OCI-LY7 (cell line): ENCODE measurements around the gene CPNE1. TPM values are rescaled to one million over a fixed set of nuclear protein-coding genes. Genes with fewer than 3 reads are reported as not detected.

ENCODE experiments used
- BruUV-seq: library from RNA; stranded (reverse); fragments of 400-500 nt; replicated peaks from 2 replicates; lab custom pipeline; 2021; lab: Mats Ljungman, UMichigan
- CTCF ChIA-PET: fragments of 300-600 bp; sonication (Branson Sonifier 250); formaldehyde crosslinking; loops from one replicate; lab custom pipeline; 2022; ENCODE audit warnings: antibody characterized with exemption; ENCODE audit not compliant: unreplicated experiment; lab: Charles Lee
- POLR2A ChIA-PET: fragments of 300-600 bp; sonication (Branson Sonifier 250); formaldehyde crosslinking; loops from one replicate; lab custom pipeline; 2022; ENCODE audit warnings: antibody characterized with exemption; lab: Charles Lee
- DNase-seq: peaks from one replicate; pipeline ENCODE4 v3.0.0-alpha.2; 2015; ENCODE audit warnings: low spot score
- H2AFZ ChIP-seq: fragments of 200-600 bp; sonication (generic), shearing (Covaris generic); 2 replicates; pipeline ENCODE4 v1.6.1; 2014; ENCODE audit warnings: mild to moderate bottlenecking, antibody characterized with exemption, low read length, moderate library complexity
- H3K27ac ChIP-seq: fragments of 200-600 bp; sonication (generic); 2 replicates; pipeline ENCODE4 v1.5.1; 2014; ENCODE audit warnings: mixed run types, low read depth, mild to moderate bottlenecking, moderate library complexity, low read length, inconsistent platforms; ENCODE audit not compliant: poor library complexity, severe bottlenecking
- H3K36me3 ChIP-seq: fragments of 200-600 bp; sonication (generic); 2 replicates; pipeline ENCODE4 v1.6.1; 2014; ENCODE audit warnings: mild to moderate bottlenecking, antibody characterized with exemption, low read length, moderate library complexity, mixed read lengths; ENCODE audit not compliant: insufficient read depth
- H3K4me1 ChIP-seq: fragments of 200-600 bp; sonication (generic); 2 replicates; pipeline ENCODE4 v1.5.1; 2014; ENCODE audit warnings: mild to moderate bottlenecking, low read length; ENCODE audit not compliant: insufficient read depth, poor library complexity, severe bottlenecking
- H3K4me2 ChIP-seq: fragments of 200-600 bp; sonication (generic); 2 replicates; pipeline ENCODE4 v1.6.1; 2014; ENCODE audit warnings: mild to moderate bottlenecking, low read length
- H3K4me3 ChIP-seq: fragments of 200-600 bp; sonication (generic); 2 replicates; pipeline ENCODE4 v1.5.1; 2014; ENCODE audit warnings: mild to moderate bottlenecking, low read depth, low read length; ENCODE audit not compliant: poor library complexity, severe bottlenecking
- H3K79me2 ChIP-seq: fragments of 200-600 bp; sonication (generic); 2 replicates; pipeline ENCODE4 v1.6.1; 2016; ENCODE audit warnings: low read depth, mild to moderate bottlenecking, low read length, moderate library complexity, mixed read lengths; ENCODE audit not compliant: insufficient read depth
- H3K9me2 ChIP-seq: fragments of 200-600 bp; sonication (generic); 2 replicates; pipeline ENCODE4 v1.6.1; 2016; ENCODE audit warnings: mild to moderate bottlenecking, low read length, mixed read lengths; ENCODE audit not compliant: insufficient read depth
- H3K9me3 ChIP-seq: fragments of 200-600 bp; sonication (generic); 2 replicates; pipeline ENCODE4 v1.6.1; 2014; ENCODE audit warnings: mild to moderate bottlenecking, mixed run types, low read length, mixed read lengths
- H4K20me1 ChIP-seq: fragments of 200-600 bp; sonication (generic); 2 replicates; pipeline ENCODE4 v1.6.1; 2014; ENCODE audit warnings: mild to moderate bottlenecking, antibody characterized with exemption, low read length, moderate library complexity, mixed read lengths; ENCODE audit not compliant: insufficient read depth
- CTCF ChIP-seq: fragments of 200-600 bp; sonication (generic); conservative IDR thresholded peaks from 2 replicates; pipeline ENCODE4 v1.5.1; 2014; ENCODE audit warnings: mild to moderate bottlenecking, antibody characterized with exemption, low read length, moderate library complexity, mixed read lengths
- EZH2phosphoT487 ChIP-seq: fragments of 200-600 bp; sonication (generic); IDR thresholded peaks from 2 replicates; pipeline ENCODE4 v1.6.1; 2018; ENCODE audit warnings: low read depth, borderline replicate concordance, mild to moderate bottlenecking, mixed run types, antibody characterized with exemption, low read length, moderate library complexity, mixed read lengths
- intact Hi-C: fragments of 100-400 bp; cut with micrococcal nuclease; formaldehyde crosslinking; loops from one replicate; pipeline ENCODE4 v1.10.0; 2022; ENCODE audit not compliant: unreplicated experiment
- total RNA-seq, 2 experiments: library from RNA; depleted of rRNA in 1 of 2; stranded (reverse); fragments of >200 nt in 1 of 2; shearing (Covaris generic) in 1 of 2; gene quantifications; 2 replicates each; pipeline ENCODE4 v1.2.3, GENCODE V29; 2014 to 2022

Gene CPNE1
- total RNA-seq, 2 experiments from 2014 or later, result 83.3 to 202 TPM

DNA sequence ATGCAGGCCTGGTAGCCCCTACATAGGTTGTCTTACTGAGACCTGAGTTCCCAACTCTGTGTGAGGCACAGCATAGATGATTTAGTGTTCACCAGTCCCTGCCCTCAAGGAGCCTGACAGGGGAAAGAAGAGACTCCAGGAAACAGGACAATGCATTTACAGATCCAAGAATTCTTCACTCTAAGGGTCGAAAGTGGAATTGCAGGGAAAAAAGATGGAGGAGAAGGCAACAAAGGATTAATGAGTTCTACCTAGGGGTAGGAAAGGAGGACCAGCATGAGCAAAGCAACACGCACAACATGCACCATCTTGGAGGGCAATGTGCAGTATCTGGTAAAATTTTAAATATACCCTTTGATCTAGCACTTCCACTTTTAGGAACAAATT, 43.1 kb downstream of the CPNE1 start:
- ChIA-PET CTCF (no interaction called here), POLR2A (no interaction called here)
- no peak for DNase-seq
- intact Hi-C loops, result loop anchor here (5.0 kb wide), 1 partner anchor 261 kb away; no protein-coding TSS in a partner anchor
- TSS peak; percentile 21 for BruUV-seq
- Histone ChIP-seq H3K9me3 (no peaks in the 10 kb centered on the region), H3K36me3 (peaks cover 47% of the 10 kb centered on the region), H2AFZ (no peak overlapping the region), H3K4me3 (no peak overlapping the region), H3K9me2 (no peaks in the 10 kb centered on the region), H4K20me1 (no peaks in the 10 kb centered on the region), H3K4me1 (peaks cover 20% of the 10 kb centered on the region), H3K4me2 (no peak overlapping the region), H3K27ac (no peak overlapping the region), H3K79me2 (peaks cover 15% of the 10 kb centered on the region; the same call in 1 of the 2 replicates)
- no peak for TF ChIP-seq EZH2phosphoT487
- TF ChIP-seq CTCF, result 0 out of 2 replicates have a peak, but pooled peaks have one; percentile 12

- Histone ChIP-seq H3K27ac (no peak overlapping the region), H3K79me2 (peaks cover 15% of the 10 kb centered on the region; the same call in 1 of the 2 replicates), H3K36me3 (peaks cover 42% of the 10 kb centered on the region), H3K9me2 (no peaks in the 10 kb centered on the region), H3K4me2 (peak overlapping the region; percentile 15; the same call in 1 of the 2 replicates), H3K4me3 (no peak overlapping the region), H3K4me1 (peaks cover 21% of the 10 kb centered on the region), H3K9me3 (no peaks in the 10 kb centered on the region), H2AFZ (no peak overlapping the region), H4K20me1 (no peaks in the 10 kb centered on the region)
- no peak for DNase-seq
- no TSS peak for BruUV-seq
- ChIA-PET CTCF (no interaction called here), POLR2A (interaction anchor here (0.6 to 1.9 kb wide), 2 partner anchors 28 to 43 kb away, joined by 4 read pairs; no protein-coding TSS in a partner anchor)
- intact Hi-C loops, result loop anchor here (5.0 kb wide), 1 partner anchor 261 kb away; no protein-coding TSS in a partner anchor
- TF ChIP-seq EZH2phosphoT487, result no peak
- no peak for TF ChIP-seq CTCF
These were observed 43.7 kb downstream of the CPNE1 start for GRCh38 chr20:35620818-35621559.
